ENCODE data around the gene TMEM135. TPM values are rescaled to one million over a fixed set of nuclear protein-coding genes. Genes with fewer than 3 reads are reported as not detected.

Gene TMEM135
- polyA plus RNA-seq, 1 of the 3 experiments (the other 2 are of a cell fraction) = 3.0 TPM

- no peak overlapping the region for H3K27ac ChIP-seq (ENCODE audit: low read depth in 2 of 2, low read length in 1 of 2)
- H3K9ac ChIP-seq = no peak overlapping the region
- CTCF ChIA-PET = interaction anchor here (1.1 to 1.4 kb wide), 2 partner anchors 10 to 59 kb away, joined by 4 to 10 read pairs; no protein-coding TSS in a partner anchor
- no peaks in the 10 kb centered on the region for H3K9me3 ChIP-seq
- H3K4me1 ChIP-seq (ENCODE audit: control insufficient read depth in 1 of 2, insufficient read depth in 2 of 2, low read depth in 1 of 2, low read length in 1 of 2) = no peaks in the 10 kb centered on the region
- 41% methylated on average over 5 of the region's 5 CpGs for WGBS (ENCODE audit: low lambda C conversion rate)
- H3K27me3 ChIP-seq (ENCODE audit: insufficient read depth) = no peaks in the 10 kb centered on the region
- TF ChIP-seq FOXJ3 (CRISPR knock-in tag; IDR thresholded peaks at IDR 0.05) (no peak), RXRA (IDR thresholded peaks at IDR 0.05; ENCODE audit: borderline replicate concordance, low read depth) (no peak), PBX3 (IDR thresholded peaks at IDR 0.05) (no peak), NFIC (IDR thresholded peaks at IDR 0.05; ENCODE audit: borderline replicate concordance) (no peak), ZBTB33 (IDR thresholded peaks at IDR 0.05; ENCODE audit: borderline replicate concordance, low read depth) (no peak), EP300 (IDR thresholded peaks at IDR 0.05; ENCODE audit: borderline replicate concordance in 1 of 2, low read depth in 1 of 2, low read length in 1 of 2) (no peak), NRF1 (IDR thresholded peaks at IDR 0.05; ENCODE audit: low read depth, low read length) (no peak), YY1 (IDR thresholded peaks at IDR 0.05; ENCODE audit: low read depth) (no peak), GABPA (IDR thresholded peaks at IDR 0.05; ENCODE audit: low read depth) (no peak), TEAD4 (IDR thresholded peaks at IDR 0.05; ENCODE audit: borderline replicate concordance, insufficient read depth) (no peak), FOXM1 (IDR thresholded peaks at IDR 0.05; ENCODE audit: low read depth) (no peak), USF2 (IDR thresholded peaks at IDR 0.05; ENCODE audit: borderline replicate concordance, low read depth, low read length) (no peak), IRF3 (IDR thresholded peaks at IDR 0.05; ENCODE audit: low read depth, low read length) (no peak), CTCF (IDR thresholded peaks at IDR 0.05) (no peak), EZH2phosphoT487 (IDR thresholded peaks at IDR 0.05; ENCODE audit: borderline replicate concordance, low read depth) (no peak), TAF1 (IDR thresholded peaks at IDR 0.05; ENCODE audit: borderline replicate concordance, low read depth, low read length) (no peak), MEF2A (IDR thresholded peaks at IDR 0.05; ENCODE audit: borderline replicate concordance, low read depth) (no peak), MAX (IDR thresholded peaks at IDR 0.05; ENCODE audit: low read depth) (no peak)
- POLR2A ChIA-PET = no interaction called here
- no peaks in the 10 kb centered on the region for H3K36me3 ChIP-seq (replicated peaks in 1 of 2; ENCODE audit: control insufficient read depth in 1 of 2, insufficient read depth in 2 of 2, low read length in 1 of 2)
- no peak overlapping the region for H3K4me2 ChIP-seq
- no peak for DNase-seq
- H3F3A ChIP-seq (replicated peaks; ENCODE audit: insufficient read depth) = no peaks in the 10 kb centered on the region
- H3K9me2 ChIP-seq = no peaks in the 10 kb centered on the region
- no peaks in the 10 kb centered on the region for H3K79me2 ChIP-seq (ENCODE audit: insufficient read depth)
- H4K20me1 ChIP-seq (ENCODE audit: insufficient read depth) = no peaks in the 10 kb centered on the region
- no peak overlapping the region for H2AFZ ChIP-seq (ENCODE audit: low read depth)
- H3K4me3 ChIP-seq (ENCODE audit: low read depth in 2 of 2, low read length in 1 of 2) = no peak overlapping the region
Observed at GRCh38 chr11:87361891-87362290, 324.2 kb downstream of the TMEM135 start.

Data from SK-N-SH (cell line).